Measurements from ENCODE around the gene SMARCA4.

- TF ChIP-seq GATA3 (IDR thresholded peaks at IDR 0.05; ENCODE audit: low read depth, low read length) (no peak), GATA2 (IDR thresholded peaks at IDR 0.05; ENCODE audit: low read depth, low read length) (no peak)
Observed at GRCh38 chr19:11050323-11051114, 89.7 kb downstream of the SMARCA4 start.

Data from SH-SY5Y (cell line).